Mucosa of rectum (tissue), 2 donors: ENCODE results near the gene KIAA1217.

Experiments used
- H3K27ac ChIP-seq, 2 donors: one replicate each; pipeline ENCODE4 v1.7.0; 2013; ENCODE audit warnings: inconsistent platforms in 2 of 2, low read depth in 2 of 2, low read length in 2 of 2
- H3K27me3 ChIP-seq, 2 donors: one replicate each; pipeline ENCODE4 v1.7.0; 2013; ENCODE audit warnings: low read length in 2 of 2; ENCODE audit not compliant: control insufficient read depth in 2 of 2, insufficient read depth in 2 of 2
- H3K36me3 ChIP-seq, 2 donors: one replicate each; pipeline ENCODE4 v1.7.0; 2013; ENCODE audit warnings: low read length in 2 of 2; ENCODE audit not compliant: control insufficient read depth in 2 of 2, insufficient read depth in 2 of 2
- H3K4me1 ChIP-seq, 2 donors: one replicate each; pipeline ENCODE4 v1.7.0; 2013; ENCODE audit warnings: low read length in 2 of 2, mild to moderate bottlenecking in 1 of 2; ENCODE audit not compliant: control insufficient read depth in 2 of 2, insufficient read depth in 2 of 2
- H3K4me3 ChIP-seq, 2 donors: one replicate each; pipeline ENCODE4 v1.7.0; 2013; ENCODE audit warnings: low read length in 2 of 2
- H3K9ac ChIP-seq, 2 donors: one replicate each; pipeline ENCODE4 v1.7.0; 2013; ENCODE audit warnings: low read length in 2 of 2, low read depth in 1 of 2, mild to moderate bottlenecking in 1 of 2
- H3K9me3 ChIP-seq, 2 donors: one replicate each; pipeline ENCODE4 v1.7.0; 2013; ENCODE audit warnings: low read length in 2 of 2; ENCODE audit not compliant: control insufficient read depth in 2 of 2
- donor health status: healthy.
- donor health status: Normal muscosa, but diverticular disease.

Gene KIAA1217

GRCh38 chr10:24519950-24520349 lies 311.0 kb downstream of the KIAA1217 start:
- Histone ChIP-seq H3K9ac (no peak overlapping the region), H3K4me3 (no peak overlapping the region), H3K27me3 (no peaks in the 10 kb centered on the region), H3K4me1 (no peaks in the 10 kb centered on the region), H3K9me3 (no peaks in the 10 kb centered on the region), H3K27ac (no peak overlapping the region), H3K36me3 (peaks cover 46 to 52% of the 10 kb centered on the region in 2 donors)

- no peak overlapping the region for H3K27ac ChIP-seq
- H3K27me3 ChIP-seq = no peaks in the 10 kb centered on the region
- no peak overlapping the region for H3K9ac ChIP-seq
- H3K4me1 ChIP-seq = no peaks in the 10 kb centered on the region
- H3K4me3 ChIP-seq = no peak overlapping the region
- no peaks in the 10 kb centered on the region for H3K9me3 ChIP-seq
- H3K36me3 ChIP-seq = peaks cover 53 to 61% of the 10 kb centered on the region in 2 donors
Observed at GRCh38 chr10:24524314-24524713, 315.4 kb downstream of the KIAA1217 start.

DNA sequence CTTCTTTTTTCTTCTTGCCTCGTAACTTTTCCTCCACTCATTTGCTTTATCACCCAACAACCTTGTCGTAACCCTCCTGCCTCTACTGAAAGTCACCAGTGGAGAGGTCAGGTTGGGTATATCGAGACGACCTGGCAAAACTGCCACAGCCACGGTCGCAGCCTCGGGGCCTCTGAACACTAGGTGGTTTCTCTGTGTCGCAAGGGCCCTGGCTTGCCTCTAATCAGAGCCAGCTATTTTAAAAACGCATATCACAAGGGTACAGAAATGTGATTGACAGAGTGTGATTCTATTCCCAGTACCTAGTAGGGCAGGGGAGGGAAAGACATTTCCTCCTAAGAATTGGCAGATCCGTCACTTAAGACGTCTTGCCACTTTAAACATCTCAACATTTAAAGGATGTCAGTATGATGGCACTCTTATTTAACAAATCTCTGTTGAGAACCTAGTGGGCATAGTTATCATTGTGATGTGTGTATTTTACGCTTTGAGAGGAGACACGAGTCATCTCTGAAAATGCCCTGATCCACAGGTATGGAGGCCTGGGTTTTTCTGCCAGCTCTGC lies 317.2 kb downstream of the KIAA1217 start:
- Histone ChIP-seq H3K4me3 (no peak overlapping the region), H3K36me3 (peaks cover 46 to 64% of the 10 kb centered on the region in 2 donors)

GRCh38 chr10:24528946-24529345 lies 320.0 kb downstream of the KIAA1217 start:
- Histone ChIP-seq H3K27me3 (no peaks in the 10 kb centered on the region), H3K27ac (no peak overlapping the region), H3K36me3 (peaks cover 54 to 70% of the 10 kb centered on the region in 2 donors), H3K9me3 (no peaks in the 10 kb centered on the region), H3K9ac (no peak overlapping the region), H3K4me3 (no peak overlapping the region), H3K4me1 (no peaks in the 10 kb centered on the region)

More for the DNA sequence above, 317.2 kb downstream of the KIAA1217 start:
- no peaks in the 10 kb centered on the region for H3K9me3 ChIP-seq
- no peaks in the 10 kb centered on the region for H3K4me1 ChIP-seq
- no peak overlapping the region for H3K27ac ChIP-seq
- H3K9ac ChIP-seq = no peak overlapping the region
- no peaks in the 10 kb centered on the region for H3K27me3 ChIP-seq

- H3K4me3 ChIP-seq = no peak overlapping the region
- no peak overlapping the region for H3K27ac ChIP-seq
- peaks cover 45 to 61% of the 10 kb centered on the region in 2 donors for H3K36me3 ChIP-seq
- H3K4me1 ChIP-seq = no peaks in the 10 kb centered on the region
- no peaks in the 10 kb centered on the region for H3K27me3 ChIP-seq
- no peak overlapping the region for H3K9ac ChIP-seq
- H3K9me3 ChIP-seq = no peaks in the 10 kb centered on the region
Observed at GRCh38 chr10:24531439-24531838, 322.5 kb downstream of the KIAA1217 start.

DNA sequence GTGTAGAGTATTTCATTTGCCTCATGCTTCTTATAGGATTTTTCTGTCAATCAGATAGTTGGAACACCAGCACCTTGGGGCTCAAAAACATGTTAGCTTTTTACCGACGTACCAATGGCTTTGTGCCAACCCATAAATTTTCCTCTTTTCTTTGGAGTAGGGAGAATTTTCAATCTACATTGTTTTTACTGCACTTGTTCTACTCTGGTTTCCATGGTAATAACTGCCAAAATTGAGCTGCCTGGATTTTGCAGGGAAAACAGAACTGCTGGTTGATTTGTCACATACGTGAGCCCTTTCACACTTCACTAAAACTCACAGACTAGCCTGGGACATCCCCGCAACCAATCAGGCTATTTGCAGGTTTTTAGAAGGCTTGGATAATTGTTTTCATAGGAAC lies 325.0 kb downstream of the KIAA1217 start:
- H3K4me1 ChIP-seq = no peaks in the 10 kb centered on the region
- H3K27ac ChIP-seq = no peak overlapping the region
- H3K4me3 ChIP-seq = no peak overlapping the region
- no peak overlapping the region for H3K9ac ChIP-seq
- no peaks in the 10 kb centered on the region for H3K27me3 ChIP-seq
- H3K9me3 ChIP-seq = no peaks in the 10 kb centered on the region
- H3K36me3 ChIP-seq = peaks cover 42 to 56% of the 10 kb centered on the region in 2 donors

- Histone ChIP-seq H3K27ac (no peak overlapping the region), H3K4me3 (no peak overlapping the region), H3K27me3 (no peaks in the 10 kb centered on the region), H3K4me1 (no peaks in the 10 kb centered on the region), H3K9me3 (no peaks in the 10 kb centered on the region), H3K9ac (no peak overlapping the region), H3K36me3 (peaks cover 42 to 52% of the 10 kb centered on the region in 2 donors)
Observed at GRCh38 chr10:24536636-24537035, 327.7 kb downstream of the KIAA1217 start.

- H3K9me3 ChIP-seq = no peaks in the 10 kb centered on the region
- H3K4me3 ChIP-seq = no peak overlapping the region
- no peak overlapping the region for H3K27ac ChIP-seq
- H3K4me1 ChIP-seq = no peaks in the 10 kb centered on the region
- no peak overlapping the region for H3K9ac ChIP-seq
- peaks cover 38 to 54% of the 10 kb centered on the region in 2 donors for H3K36me3 ChIP-seq
- H3K27me3 ChIP-seq = no peaks in the 10 kb centered on the region
Observed at GRCh38 chr10:24541239-24541753, 332.4 kb downstream of the KIAA1217 start.

DNA sequence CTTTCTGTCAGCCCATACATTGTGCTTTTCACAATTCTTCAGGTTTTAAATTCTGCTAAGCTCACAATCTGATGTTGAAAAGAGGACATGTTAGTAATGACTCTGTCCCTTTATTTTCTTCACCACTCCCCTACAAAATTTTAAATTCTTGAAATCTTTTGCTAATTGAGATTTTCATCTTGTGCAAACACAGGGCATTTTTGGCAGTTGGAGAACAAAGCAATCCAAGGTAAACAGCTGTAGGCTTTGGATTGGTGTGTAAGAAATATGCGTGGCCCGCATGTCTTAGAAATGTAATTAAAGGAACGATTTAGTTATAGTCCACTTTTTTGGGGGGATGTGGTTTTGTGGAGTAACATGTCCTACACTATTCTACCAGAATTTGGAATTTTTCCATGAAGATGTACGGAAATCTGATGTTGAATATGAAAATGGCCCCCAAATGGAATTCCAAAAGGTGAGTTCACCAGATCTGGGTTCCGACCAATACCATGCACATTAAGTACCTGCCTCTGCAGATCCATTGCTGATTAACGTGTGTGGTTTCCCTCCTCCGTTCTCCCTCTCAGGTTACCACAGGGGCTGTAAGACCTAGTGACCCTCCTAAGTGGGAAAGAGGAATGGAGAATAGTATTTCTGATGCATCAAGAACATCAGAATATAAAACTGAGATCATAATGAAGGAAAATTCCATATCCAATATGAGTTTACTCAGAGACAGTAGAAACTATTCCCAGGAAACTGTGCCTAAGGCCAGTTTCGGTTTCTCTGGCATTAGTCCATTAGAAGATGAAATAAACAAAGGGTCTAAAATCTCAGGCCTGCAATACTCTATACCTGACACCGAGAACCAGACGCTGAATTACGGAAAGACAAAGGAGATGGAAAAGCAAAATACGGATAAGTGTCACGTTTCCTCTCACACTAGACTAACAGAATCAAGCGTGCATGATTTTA lies 333.7 kb downstream of the KIAA1217 start:
- Histone ChIP-seq H3K4me1 (no peaks in the 10 kb centered on the region), H3K27ac (no peak overlapping the region), H3K36me3 (peaks cover 31 to 49% of the 10 kb centered on the region in 2 donors), H3K9me3 (no peaks in the 10 kb centered on the region), H3K9ac (no peak overlapping the region), H3K4me3 (no peak overlapping the region), H3K27me3 (no peaks in the 10 kb centered on the region)

GRCh38 chr10:24544776-24545175 lies 335.8 kb downstream of the KIAA1217 start:
- Histone ChIP-seq H3K27ac (no peak overlapping the region), H3K36me3 (peaks cover 32 to 44% of the 10 kb centered on the region in 2 donors), H3K9me3 (no peaks in the 10 kb centered on the region)

More at GRCh38 chr10:24544776-24545175, 335.8 kb downstream of the KIAA1217 start:
- H3K9ac ChIP-seq = no peak overlapping the region
- no peaks in the 10 kb centered on the region for H3K4me1 ChIP-seq
- no peaks in the 10 kb centered on the region for H3K27me3 ChIP-seq
- H3K4me3 ChIP-seq = no peak overlapping the region
